WERI-Rb-1 (cell line): ENCODE results near the gene IL1R1.

Experiments used
- DNase-seq: peaks from one replicate; pipeline ENCODE4 v3.0.0-alpha.2; 2020
- H3K27ac ChIP-seq: fragments of 250-450 bp; sonication (Bioruptor Pico); 2 replicates; pipeline ENCODE4 v1.5.1; 2020; ENCODE audit warnings: mild to moderate bottlenecking, moderate library complexity
- H3K27me3 ChIP-seq: fragments of 250-450 bp; sonication (Bioruptor Pico); 2 replicates; pipeline ENCODE4 v1.5.1; 2021; ENCODE audit warnings: mild to moderate bottlenecking, low read depth, moderate library complexity; ENCODE audit not compliant: insufficient read depth, severe bottlenecking
- H3K36me3 ChIP-seq: fragments of 250-450 bp; sonication (Bioruptor Pico); 2 replicates; pipeline ENCODE4 v1.5.1; 2020; ENCODE audit warnings: mild to moderate bottlenecking, moderate library complexity
- H3K4me3 ChIP-seq: 2 replicates; pipeline ENCODE4 v1.5.1; 2011; ENCODE audit warnings: low read depth, mild to moderate bottlenecking, control low read depth, low read length
- H3K9me3 ChIP-seq: fragments of 250-450 bp; sonication (Bioruptor Pico); 2 replicates; pipeline ENCODE4 v1.5.1; 2021; ENCODE audit warnings: mild to moderate bottlenecking, moderate library complexity; ENCODE audit not compliant: severe bottlenecking
- TF ChIP-seq, protein P1 (sequence below): IDR thresholded peaks from 2 replicates; pipeline ENCODE4 v1.5.1; 2011; ENCODE audit warnings: low read depth, mild to moderate bottlenecking, control low read depth, inconsistent platforms, low read length

Gene IL1R1

DNA sequence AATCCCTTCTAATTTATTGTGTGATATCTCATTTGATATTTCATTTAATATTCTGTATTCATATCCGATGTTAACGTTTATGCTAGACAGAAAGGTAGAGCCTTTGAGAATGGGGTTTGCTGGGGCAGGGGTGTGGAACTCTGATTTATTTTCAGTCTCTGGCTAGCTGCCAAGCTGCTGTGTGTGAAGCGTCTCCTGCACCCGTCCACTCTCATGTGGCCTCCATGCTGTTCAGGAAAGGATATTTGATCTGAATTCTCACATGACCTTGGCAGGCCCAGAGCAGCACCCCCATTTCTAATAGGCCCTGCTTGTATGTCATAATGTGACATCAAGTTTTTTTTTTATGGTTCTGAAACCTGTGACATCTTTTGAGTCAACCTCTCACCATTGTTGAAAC, 1.6 kb downstream of the IL1R1 start:
- no peak overlapping the region for H3K27ac ChIP-seq
- DNase-seq, result no peak

DNA sequence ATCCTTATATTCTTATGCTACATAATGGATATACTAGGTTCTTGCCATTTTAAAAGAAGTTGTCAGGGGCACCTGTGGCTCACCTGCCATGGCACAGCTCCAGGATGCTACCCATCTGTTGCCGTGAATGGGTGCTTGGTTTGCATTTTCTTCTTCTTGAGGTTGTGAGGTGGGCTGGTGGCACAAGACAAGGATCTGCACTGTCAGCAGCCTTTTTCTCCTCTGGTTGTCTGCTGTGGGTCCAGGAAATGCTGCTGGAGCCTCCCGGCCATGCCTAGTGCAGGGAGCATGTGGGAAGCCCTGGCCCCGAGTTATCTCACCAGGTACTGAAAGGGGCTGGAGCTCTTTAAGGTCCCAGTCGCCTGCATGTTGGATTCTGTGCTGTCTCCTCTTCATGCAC, 2.6 kb downstream of the IL1R1 start:
- Histone ChIP-seq H3K36me3 (no peaks in the 10 kb centered on the region), H3K9me3 (peaks cover 13% of the 10 kb centered on the region), H3K27me3 (peaks cover 68% of the 10 kb centered on the region), H3K4me3 (no peak overlapping the region), H3K27ac (no peak overlapping the region)
- TF ChIP-seq, protein P1, sequence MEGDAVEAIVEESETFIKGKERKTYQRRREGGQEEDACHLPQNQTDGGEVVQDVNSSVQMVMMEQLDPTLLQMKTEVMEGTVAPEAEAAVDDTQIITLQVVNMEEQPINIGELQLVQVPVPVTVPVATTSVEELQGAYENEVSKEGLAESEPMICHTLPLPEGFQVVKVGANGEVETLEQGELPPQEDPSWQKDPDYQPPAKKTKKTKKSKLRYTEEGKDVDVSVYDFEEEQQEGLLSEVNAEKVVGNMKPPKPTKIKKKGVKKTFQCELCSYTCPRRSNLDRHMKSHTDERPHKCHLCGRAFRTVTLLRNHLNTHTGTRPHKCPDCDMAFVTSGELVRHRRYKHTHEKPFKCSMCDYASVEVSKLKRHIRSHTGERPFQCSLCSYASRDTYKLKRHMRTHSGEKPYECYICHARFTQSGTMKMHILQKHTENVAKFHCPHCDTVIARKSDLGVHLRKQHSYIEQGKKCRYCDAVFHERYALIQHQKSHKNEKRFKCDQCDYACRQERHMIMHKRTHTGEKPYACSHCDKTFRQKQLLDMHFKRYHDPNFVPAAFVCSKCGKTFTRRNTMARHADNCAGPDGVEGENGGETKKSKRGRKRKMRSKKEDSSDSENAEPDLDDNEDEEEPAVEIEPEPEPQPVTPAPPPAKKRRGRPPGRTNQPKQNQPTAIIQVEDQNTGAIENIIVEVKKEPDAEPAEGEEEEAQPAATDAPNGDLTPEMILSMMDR, result no peak
- DNase-seq, result no peak

More for the DNA sequence above, 1.6 kb downstream of the IL1R1 start:
- H3K27me3 ChIP-seq, result peaks cover 67% of the 10 kb centered on the region
- TF ChIP-seq, protein P1, result no peak
- peaks cover 13% of the 10 kb centered on the region for H3K9me3 ChIP-seq
- H3K4me3 ChIP-seq, result no peak overlapping the region
- no peaks in the 10 kb centered on the region for H3K36me3 ChIP-seq

DNA sequence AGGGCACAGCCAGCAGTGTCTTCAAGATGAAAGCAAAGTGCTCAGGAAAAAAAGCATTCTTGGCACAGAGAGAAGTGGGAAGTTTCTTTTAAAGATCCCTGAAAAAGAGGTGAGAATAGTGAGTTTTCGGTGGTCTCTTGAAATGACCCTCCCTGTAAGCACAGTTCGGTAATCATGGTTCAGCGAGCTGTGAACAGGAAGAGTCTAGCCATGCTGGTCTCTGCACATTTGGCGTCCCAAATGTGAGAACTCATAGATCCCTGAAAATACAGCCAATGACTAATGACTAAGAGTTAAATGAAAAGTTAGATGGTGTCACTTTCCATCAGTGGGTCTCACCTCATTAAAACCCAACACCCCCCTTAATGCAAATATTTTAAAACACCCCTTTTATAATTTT, 3.4 kb downstream of the IL1R1 start:
- TF ChIP-seq, protein P1, result no peak

DNA sequence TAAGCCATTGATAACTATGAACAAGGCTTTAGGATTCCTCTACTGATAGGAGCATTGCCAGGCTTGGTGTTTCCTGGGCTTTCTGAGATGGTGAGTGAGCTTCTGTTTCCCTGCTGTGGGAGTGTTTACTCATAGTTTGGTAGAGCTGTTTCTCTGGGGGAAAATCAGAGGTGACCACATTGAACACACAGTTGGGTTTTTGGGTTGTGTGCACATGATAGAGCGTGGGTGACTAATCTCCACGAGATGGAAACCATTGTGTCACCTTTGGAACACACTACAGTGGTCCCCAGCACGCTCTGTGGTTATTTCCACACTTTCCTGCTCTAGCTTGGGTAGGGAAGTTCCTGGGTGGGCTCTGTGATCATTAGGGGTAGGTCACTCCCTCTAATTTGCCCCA, 5.4 kb downstream of the IL1R1 start:
- Histone ChIP-seq H3K27ac (no peak overlapping the region), H3K9me3 (peaks cover 13% of the 10 kb centered on the region), H3K27me3 (peaks cover 52% of the 10 kb centered on the region), H3K36me3 (no peaks in the 10 kb centered on the region), H3K4me3 (no peak overlapping the region)
- no peak for DNase-seq
- TF ChIP-seq, protein P1, result no peak

More for the DNA sequence above, 3.4 kb downstream of the IL1R1 start:
- Histone ChIP-seq H3K27me3 (peaks cover 61% of the 10 kb centered on the region), H3K27ac (no peak overlapping the region), H3K4me3 (no peak overlapping the region), H3K9me3 (peaks cover 13% of the 10 kb centered on the region), H3K36me3 (no peaks in the 10 kb centered on the region)
- no peak for DNase-seq

DNA sequence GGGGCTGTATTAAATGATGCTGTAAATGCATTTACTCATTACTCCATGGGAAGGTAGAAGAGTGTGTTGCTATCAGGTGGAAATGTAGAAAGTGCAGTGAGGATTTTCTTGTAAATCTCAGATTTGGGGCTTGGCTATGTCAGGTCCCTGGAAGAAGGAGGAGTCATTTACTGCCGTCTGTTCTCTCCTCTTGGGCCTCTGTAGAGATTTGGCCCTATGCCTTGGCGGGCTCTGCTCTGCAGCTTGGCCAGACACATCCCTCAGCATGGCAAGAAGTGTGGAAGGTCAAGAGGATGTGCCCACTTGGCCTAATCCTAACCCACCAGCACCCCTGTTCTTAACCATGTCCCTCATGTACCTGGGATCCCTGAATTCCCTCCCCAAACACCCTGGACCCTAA, 6.7 kb downstream of the IL1R1 start:
- TF ChIP-seq, protein P1, result no peak
- no peak for DNase-seq
- Histone ChIP-seq H3K9me3 (peaks cover 13% of the 10 kb centered on the region), H3K36me3 (no peaks in the 10 kb centered on the region), H3K4me3 (no peak overlapping the region), H3K27ac (no peak overlapping the region), H3K27me3 (peaks cover 52% of the 10 kb centered on the region)
